GM21576 (cell line): Measurements from ENCODE around the gene PSMC3IP.
A peak's percentile ranks its signal among the peaks of the same experiment; 100 is the strongest.
"Not testable (repeated sequence)": the region's sequence is repeated elsewhere in the genome, so short reads cannot be mapped to it uniquely, and the experiment has no call there.

Experiments used
- ATAC-seq: cut with Tn5 transposase; IDR thresholded peaks from one replicate; pipeline ENCODE4 v1.9.1; 2021; ENCODE audit warnings: mild to moderate bottlenecking, moderate library complexity; ENCODE audit not compliant: unreplicated experiment

PSMC3IP gene

GRCh38 chr17:42562388-42563142 is 15.0 kb downstream of the PSMC3IP start:
- peak; percentile 1 for ATAC-seq

DNA sequence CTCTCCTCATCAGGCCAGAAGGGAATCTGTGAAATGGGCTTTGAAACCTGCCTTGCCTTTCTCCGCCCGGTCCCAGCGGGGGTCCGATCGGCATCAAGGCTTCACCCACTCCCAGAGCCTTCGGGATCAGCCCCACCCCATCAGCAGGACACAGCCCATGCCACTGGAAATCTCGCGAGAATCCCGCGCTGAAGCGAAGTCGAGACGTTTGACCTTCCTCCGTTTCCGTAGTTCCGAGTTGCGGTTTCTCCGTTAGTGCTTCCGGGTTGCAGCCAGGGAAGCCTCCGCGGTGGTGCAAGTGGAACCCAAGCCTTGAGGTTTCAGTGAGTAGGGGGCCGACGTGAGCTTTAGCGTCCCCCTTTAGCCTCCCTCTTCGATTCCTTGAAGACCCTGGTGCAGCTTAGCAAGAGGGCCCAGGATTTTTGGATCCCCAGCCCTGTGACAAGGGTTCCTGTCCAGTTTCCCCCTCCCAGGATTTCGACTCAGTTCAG is 15.6 kb downstream of the PSMC3IP start, which contains the start of gene COASY:
TSS of gene COASY (plus strand) at position 252 of the 491 bp plus-strand sequence. CDS start 475 bp downstream, outside the sequence.
- ATAC-seq, result peak; percentile 55

- no peak for ATAC-seq
These were observed 17.3 kb downstream of the PSMC3IP start for GRCh38 chr17:42560246-42560645.

GRCh38 chr17:42559075-42559474 is 18.5 kb downstream of the PSMC3IP start:
- ATAC-seq, result no peak

- ATAC-seq, result not testable (repeated sequence)
These were observed 21.4 kb downstream of the PSMC3IP start for GRCh38 chr17:42555961-42556617.

GRCh38 chr17:42555122-42555622 is 22.4 kb downstream of the PSMC3IP start:
- no peak for ATAC-seq

GRCh38 chr17:42554250-42555121 is 23.0 kb downstream of the PSMC3IP start:
- ATAC-seq, result peak; percentile 66

DNA sequence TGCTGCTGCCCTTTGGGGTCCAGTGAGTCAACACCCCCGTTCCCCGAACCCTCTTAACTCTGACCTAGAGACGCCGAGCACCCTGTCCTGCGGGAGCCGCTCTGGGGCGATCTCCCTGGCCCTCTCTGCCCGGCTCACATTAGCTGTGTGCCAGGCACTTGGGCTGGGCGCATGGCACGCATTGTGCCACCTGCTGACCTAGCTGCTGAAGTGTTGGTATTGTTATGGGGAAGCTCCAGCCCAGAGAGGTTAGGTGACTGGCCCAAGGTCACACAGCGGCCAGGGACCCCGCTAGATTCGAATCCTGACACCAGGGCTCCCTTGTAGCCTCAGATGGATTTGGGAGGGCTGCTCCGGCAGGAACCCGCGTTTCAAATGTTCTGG is 23.7 kb downstream of the PSMC3IP start:
- no peak for ATAC-seq

- ATAC-seq, result no peak
These were observed 24.2 kb downstream of the PSMC3IP start for GRCh38 chr17:42553161-42553818.

DNA sequence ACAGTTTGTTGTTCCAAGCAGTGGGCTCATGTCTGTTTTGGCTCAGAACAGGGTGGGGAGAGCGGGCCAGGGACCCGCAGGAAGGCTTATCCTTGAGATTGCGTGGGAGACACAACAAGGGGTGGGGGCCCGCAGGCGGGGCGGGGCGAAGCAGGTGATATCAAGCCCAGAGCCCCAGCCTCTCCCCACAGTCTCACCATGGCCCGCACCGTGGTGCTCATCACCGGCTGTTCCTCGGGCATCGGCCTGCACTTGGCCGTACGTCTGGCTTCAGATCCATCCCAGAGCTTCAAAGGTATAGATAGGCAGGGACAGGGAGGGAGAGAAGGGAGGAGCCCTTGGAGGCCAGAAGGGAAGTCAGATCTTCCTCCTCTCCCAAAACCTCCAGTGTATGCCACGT is 24.8 kb downstream of the PSMC3IP start, which contains the start of gene HSD17B1:
TSS of gene HSD17B1 (plus strand) at position 188 of the 400 bp plus-strand sequence. CDS start at position 199, 11 bp downstream.
- not testable (repeated sequence) for ATAC-seq

DNA sequence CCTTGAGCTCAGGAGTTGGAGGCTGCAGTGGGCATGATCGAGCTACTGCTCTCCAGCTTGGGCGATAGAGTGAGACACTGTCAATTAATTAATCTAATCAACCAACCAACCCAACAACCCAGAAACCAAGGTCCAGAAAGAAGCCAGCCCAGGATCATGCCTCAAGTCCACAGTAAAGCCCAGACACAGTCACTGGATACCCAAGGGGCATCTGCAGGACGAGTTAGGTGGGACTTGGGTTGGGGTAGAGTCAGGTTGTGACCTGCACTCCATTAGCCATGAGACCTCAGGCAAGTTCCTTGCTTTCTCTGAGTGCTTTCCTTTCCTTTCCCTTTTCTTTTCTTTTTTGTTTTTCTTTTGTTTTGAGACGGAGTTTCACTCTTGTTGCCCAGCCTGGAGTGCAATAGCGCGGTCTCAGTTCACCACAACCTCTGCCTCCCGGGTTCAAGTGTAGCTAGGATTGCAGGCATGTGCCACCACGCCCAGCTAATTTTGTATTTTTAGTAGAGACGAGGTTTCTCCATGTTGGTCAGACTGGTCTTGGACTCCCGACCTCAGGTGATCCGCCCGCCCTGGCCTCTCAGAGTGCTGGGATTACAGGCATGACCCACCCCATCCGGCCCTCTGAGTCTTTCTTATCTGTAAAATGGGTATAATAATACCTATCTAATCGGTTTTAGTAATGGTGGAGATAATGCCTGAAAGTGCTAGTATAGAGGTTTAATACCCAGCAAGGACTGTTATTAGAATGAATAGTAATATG is 28.4 kb downstream of the PSMC3IP start:
- no peak for ATAC-seq

DNA sequence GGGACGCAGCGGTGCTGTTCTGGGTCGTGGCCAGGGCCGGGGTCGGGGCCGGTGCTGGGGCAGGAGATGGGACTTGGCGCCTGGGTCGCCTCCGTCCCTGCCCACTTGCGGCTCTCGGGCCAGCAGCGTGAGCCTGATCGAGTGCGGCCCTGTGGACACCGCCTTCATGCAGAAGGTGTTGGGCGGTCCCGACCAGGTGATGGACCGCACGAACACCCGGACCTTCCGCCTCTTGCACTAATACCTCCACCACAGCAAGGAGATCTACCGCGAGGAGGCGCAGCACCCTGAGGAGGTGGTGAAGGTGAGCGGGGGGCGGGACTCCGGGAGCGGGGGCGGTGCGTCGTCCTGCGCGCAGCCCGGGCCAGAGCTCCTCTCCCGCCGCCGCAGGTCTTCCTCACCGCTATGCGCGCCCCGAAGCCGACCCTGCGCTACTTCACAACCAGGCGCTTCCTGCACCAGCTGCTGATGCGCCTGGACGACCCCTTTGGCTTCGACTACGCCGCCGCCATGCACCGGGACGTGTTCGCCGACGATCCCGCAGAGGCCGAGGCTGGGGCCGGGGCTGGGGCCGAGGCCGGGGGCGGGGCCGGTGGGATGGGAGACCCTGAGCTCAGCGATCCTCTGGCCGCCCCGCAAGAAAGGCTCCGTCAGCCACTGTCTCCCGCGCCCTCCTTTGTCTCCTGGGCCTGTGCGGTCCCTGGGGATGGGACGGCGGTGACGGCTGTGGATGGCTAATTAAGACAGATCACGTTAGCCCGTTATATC is 29.3 kb downstream of the PSMC3IP start:
- ATAC-seq, result no peak

GRCh38 chr17:42547698-42548069 is 29.8 kb downstream of the PSMC3IP start:
- ATAC-seq, result no peak

DNA sequence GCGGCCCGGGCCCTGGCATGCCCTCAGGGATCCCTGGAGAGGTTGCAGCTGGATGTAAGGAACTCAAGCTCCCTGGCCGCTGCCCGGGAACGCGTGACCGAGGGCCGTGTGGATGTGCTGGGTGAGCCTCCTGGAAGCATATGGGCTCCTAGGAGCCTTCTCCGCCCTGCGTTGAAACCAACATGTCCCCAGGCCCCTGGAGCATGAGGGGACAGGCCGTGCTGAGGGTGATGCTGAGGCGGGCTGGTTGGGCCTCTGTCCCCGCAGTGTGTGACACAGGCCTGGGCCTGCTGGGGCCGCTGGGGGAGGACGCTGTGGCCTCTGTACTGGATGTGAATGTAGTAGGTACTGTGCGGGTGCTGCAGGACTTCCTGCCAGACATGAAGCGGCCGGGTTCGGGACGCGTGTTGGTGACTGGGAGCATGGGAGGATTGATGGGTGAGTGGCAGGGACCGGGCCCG is 30.5 kb downstream of the PSMC3IP start:
- ATAC-seq, result no peak

DNA sequence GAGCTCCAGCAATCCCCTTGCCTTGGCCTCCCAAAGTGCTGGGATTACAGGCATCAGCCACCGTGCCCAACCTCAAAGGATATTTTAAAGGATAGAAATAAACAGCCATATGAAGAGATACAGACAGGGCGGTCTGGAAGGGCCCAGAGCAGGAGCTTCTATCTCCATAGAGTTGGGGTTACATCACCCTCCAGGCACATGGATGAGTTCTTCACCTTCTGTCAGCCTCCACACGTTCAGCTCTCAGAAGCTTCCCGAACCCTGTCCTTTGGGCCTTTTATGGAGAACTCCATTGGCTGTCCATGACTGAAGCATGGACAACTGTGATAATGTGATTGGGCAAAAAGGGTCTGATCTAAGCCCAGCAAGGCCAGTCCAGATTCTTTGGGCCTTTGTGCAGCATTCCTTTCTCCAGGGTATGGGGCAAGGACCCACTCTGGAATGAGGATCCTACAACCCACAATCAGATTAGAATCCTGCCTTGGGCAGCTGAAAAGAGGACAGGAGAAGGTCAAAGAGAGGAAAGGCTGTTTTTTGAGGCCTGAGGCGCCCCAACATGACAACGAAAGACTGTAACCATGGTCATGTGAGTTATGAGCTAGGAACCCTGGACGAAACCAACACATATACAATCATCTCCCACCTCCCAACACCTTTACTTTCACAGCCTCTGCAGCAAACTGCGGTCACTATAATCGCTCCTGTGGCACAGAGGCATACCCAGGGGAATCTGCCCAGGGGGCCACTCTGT is 31.6 kb downstream of the PSMC3IP start:
- ATAC-seq, result not testable (repeated sequence)

GRCh38 chr17:42544874-42545283 is 32.6 kb downstream of the PSMC3IP start:
- no peak for ATAC-seq

DNA sequence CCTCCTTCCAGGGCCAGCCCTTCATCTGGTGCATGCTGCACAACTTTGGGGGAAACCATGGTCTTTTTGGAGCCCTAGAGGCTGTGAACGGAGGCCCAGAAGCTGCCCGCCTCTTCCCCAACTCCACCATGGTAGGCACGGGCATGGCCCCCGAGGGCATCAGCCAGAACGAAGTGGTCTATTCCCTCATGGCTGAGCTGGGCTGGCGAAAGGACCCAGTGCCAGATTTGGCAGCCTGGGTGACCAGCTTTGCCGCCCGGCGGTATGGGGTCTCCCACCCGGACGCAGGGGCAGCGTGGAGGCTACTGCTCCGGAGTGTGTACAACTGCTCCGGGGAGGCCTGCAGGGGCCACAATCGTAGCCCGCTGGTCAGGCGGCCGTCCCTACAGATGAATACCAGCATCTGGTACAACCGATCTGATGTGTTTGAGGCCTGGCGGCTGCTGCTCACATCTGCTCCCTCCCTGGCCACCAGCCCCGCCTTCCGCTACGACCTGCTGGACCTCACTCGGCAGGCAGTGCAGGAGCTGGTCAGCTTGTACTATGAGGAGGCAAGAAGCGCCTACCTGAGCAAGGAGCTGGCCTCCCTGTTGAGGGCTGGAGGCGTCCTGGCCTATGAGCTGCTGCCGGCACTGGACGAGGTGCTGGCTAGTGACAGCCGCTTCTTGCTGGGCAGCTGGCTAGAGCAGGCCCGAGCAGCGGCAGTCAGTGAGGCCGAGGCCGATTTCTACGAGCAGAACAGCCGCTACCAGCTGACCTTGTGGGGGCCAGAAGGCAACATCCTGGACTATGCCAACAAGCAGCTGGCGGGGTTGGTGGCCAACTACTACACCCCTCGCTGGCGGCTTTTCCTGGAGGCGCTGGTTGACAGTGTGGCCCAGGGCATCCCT is 34.1 kb downstream of the PSMC3IP start:
- ATAC-seq, result no peak
